ENCODE measurements around the gene CDHR5. TPM values are rescaled to one million over a fixed set of nuclear protein-coding genes. Genes with fewer than 3 reads are reported as not detected.

Gene CDHR5
- total and polyA plus RNA-seq, 2 donors from 2014 or later, result 7.0 to 45.6 TPM

- intact Hi-C loops (cut with DNase I), result no loop called here
- H3K4me3 ChIP-seq (ENCODE audit: low read length in 3 of 3), result no peak overlapping the region
- peak in 3 of 5 donors; percentile 41 to 71 (median 69) for DNase-seq
Observed at GRCh38 chr11:637593-638521, 13.1 kb upstream of the CDHR5 start.

GRCh38 chr11:637333-637592, 12.5 kb upstream of the CDHR5 start:
- H3K4me1 ChIP-seq (ENCODE audit: control insufficient read depth in 2 of 3, insufficient read depth in 2 of 3, low read depth in 1 of 3, low read length in 3 of 3), result peaks cover 0 to 6% (median 0%) of the 10 kb centered on the region in 3 donors
- H3K9ac ChIP-seq (ENCODE audit: low read length in 3 of 3), result no peak overlapping the region
- no peaks in the 10 kb centered on the region for H3K9me3 ChIP-seq (ENCODE audit: control insufficient read depth in 2 of 3, insufficient read depth in 1 of 3, low read length in 3 of 3)
- intact Hi-C loops (cut with DNase I), result no loop called here
- no peak for TF ChIP-seq CTCF (IDR thresholded peaks at IDR 0.05; ENCODE audit: borderline replicate concordance, extremely low read depth, insufficient read depth)
- DNase-seq, result no peak
- no peak overlapping the region for H3K27ac ChIP-seq (ENCODE audit: low read depth in 2 of 2, low read length in 2 of 2)
- H3K36me3 ChIP-seq (ENCODE audit: control insufficient read depth in 2 of 3, insufficient read depth in 3 of 3, low read length in 3 of 3), result no peaks in the 10 kb centered on the region
- no peak for FAIRE-seq
- H3K27me3 ChIP-seq (ENCODE audit: control insufficient read depth, insufficient read depth, low read length), result peaks cover 13% of the 10 kb centered on the region
- H3K4me3 ChIP-seq (ENCODE audit: low read length in 3 of 3), result no peak overlapping the region

More at GRCh38 chr11:637593-638521, 13.1 kb upstream of the CDHR5 start:
- FAIRE-seq, result no peak
- no peak for TF ChIP-seq CTCF (IDR thresholded peaks at IDR 0.05; ENCODE audit: borderline replicate concordance, extremely low read depth, insufficient read depth)
- Histone ChIP-seq H3K36me3 (ENCODE audit: control insufficient read depth in 2 of 3, insufficient read depth in 3 of 3, low read length in 3 of 3) (no peaks in the 10 kb centered on the region), H3K4me1 (ENCODE audit: control insufficient read depth in 2 of 3, insufficient read depth in 2 of 3, low read depth in 1 of 3, low read length in 3 of 3) (peaks cover 0 to 6% (median 0%) of the 10 kb centered on the region in 3 donors), H3K27ac (ENCODE audit: low read depth in 2 of 2, low read length in 2 of 2) (no peak overlapping the region), H3K9me3 (ENCODE audit: control insufficient read depth in 2 of 3, insufficient read depth in 1 of 3, low read length in 3 of 3) (no peaks in the 10 kb centered on the region), H3K9ac (ENCODE audit: low read length in 3 of 3) (no peak overlapping the region), H3K27me3 (ENCODE audit: control insufficient read depth, insufficient read depth, low read length) (peaks cover 13% of the 10 kb centered on the region)

- Histone ChIP-seq H3K36me3 (ENCODE audit: control insufficient read depth in 2 of 3, insufficient read depth in 3 of 3, low read length in 3 of 3) (no peaks in the 10 kb centered on the region), H3K4me3 (ENCODE audit: low read length in 3 of 3) (no peak within 1 kb of the TSS), H3K9me3 (ENCODE audit: control insufficient read depth in 2 of 3, insufficient read depth in 1 of 3, low read length in 3 of 3) (no peaks in the 10 kb centered on the region), H3K9ac (ENCODE audit: low read length in 3 of 3) (no peak within 1 kb of the TSS), H3K27ac (ENCODE audit: low read depth in 2 of 2, low read length in 2 of 2) (no peak within 1 kb of the TSS), H3K27me3 (ENCODE audit: control insufficient read depth, insufficient read depth, low read length) (peaks cover 13% of the 10 kb centered on the region), H3K4me1 (ENCODE audit: control insufficient read depth in 2 of 3, insufficient read depth in 2 of 3, low read depth in 1 of 3, low read length in 3 of 3) (peaks cover 0 to 6% (median 0%) of the 10 kb centered on the region in 3 donors)
- intact Hi-C loops (cut with DNase I), result no loop called here
- TF ChIP-seq CTCF (IDR thresholded peaks at IDR 0.05; ENCODE audit: borderline replicate concordance, extremely low read depth, insufficient read depth), result no peak
- no peak for FAIRE-seq
- DNase-seq, result peak in 2 of 5 donors; percentile 61 to 71
Observed at GRCh38 chr11:636511-637332, 12.0 kb upstream of the CDHR5 start, which contains the start of gene DRD4. Gene DRD4 (plus strand): TSS chr11:637269. CDS start chr11:637305, 36 bp downstream.

Measured in kidney (tissue), 14 donors.